GM12878 (cell line): ENCODE data around the gene ZNF777. TPM values are rescaled to one million over a fixed set of nuclear protein-coding genes. Genes with fewer than 3 reads are reported as not detected.

Source experiments
- ATAC-seq: fragments of 200-7000 bp; cut with Tn5 transposase; 3 replicates; pipeline ENCODE4 v1.9.1; 2020; ENCODE audit warnings: mild to moderate bottlenecking, moderate library complexity
- BruUV-seq: library from RNA; stranded (reverse); fragments of 400-500 nt; replicated peaks from 2 replicates; lab custom pipeline; 2021; lab: Mats Ljungman, UMichigan
- CTCF ChIA-PET: fragments of 300-600 bp; sonication (Branson Sonifier 250); formaldehyde crosslinking; extraction: SDS; loops from one replicate; lab custom pipeline; 2021; ENCODE audit warnings: inconsistent platforms; lab: Yijun Ruan, JAX
- POLR2A ChIA-PET: fragments of 350-600 bp; formaldehyde crosslinking; extraction: SDS; loops from one replicate; lab custom pipeline; 2021; ENCODE audit warnings: inconsistent platforms; lab: Charles Lee
- RAD21 ChIA-PET: fragments of 300-600 bp; sonication (Branson Sonifier 250); formaldehyde crosslinking; loops from one replicate; lab custom pipeline; 2023; ENCODE audit warnings: antibody characterized with exemption; ENCODE audit not compliant: unreplicated experiment; lab: Charles Lee
- SMC1A ChIA-PET: fragments of 300-600 bp; sonication (Branson Sonifier 250); formaldehyde crosslinking; loops from one replicate; lab custom pipeline; 2023; ENCODE audit not compliant: unreplicated experiment, uncharacterized antibody; lab: Charles Lee
- DNase-seq: peaks from one replicate; pipeline ENCODE4 v3.0.0-alpha.2; 2011; ENCODE audit warnings: low read depth, low spot score
- FAIRE-seq: peaks from 3 replicates; lab custom pipeline; 2011; peaks lifted over from hg19 to GRCh38; lab: Jason Lieb, UNC
- H2AFZ ChIP-seq: 2 replicates; pipeline ENCODE4 v1.6.0; 2011; ENCODE audit warnings: low read depth, low read length, control low read depth; ENCODE audit not compliant: control insufficient read depth
- H3K27ac ChIP-seq: 2 replicates; pipeline ENCODE4 v1.5.1; 2011; ENCODE audit warnings: control low read depth; ENCODE audit not compliant: control insufficient read depth, insufficient read depth
- H3K27me3 ChIP-seq, 2 experiments: replicated peaks in 1 of 2; 2 replicates each; pipeline versions ENCODE4 v1.6.0 to v1.6.1; 2011; ENCODE audit warnings: low read length in 1 of 2; ENCODE audit not compliant: control insufficient read depth in 2 of 2, insufficient read depth in 2 of 2
- H3K36me3 ChIP-seq, 2 experiments: 2 replicates each; pipeline ENCODE4 v1.5.1; 2011; ENCODE audit warnings: low read length in 1 of 2; ENCODE audit not compliant: control insufficient read depth in 2 of 2, insufficient read depth in 2 of 2
- H3K4me1 ChIP-seq: 2 replicates; pipeline ENCODE4 v1.6.1; 2011; ENCODE audit warnings: mild to moderate bottlenecking, low read length, moderate library complexity, mixed read lengths; ENCODE audit not compliant: control insufficient read depth, insufficient read depth
- H3K4me2 ChIP-seq: 2 replicates; pipeline ENCODE4 v1.6.0; 2011; ENCODE audit warnings: control low read depth; ENCODE audit not compliant: control insufficient read depth, insufficient read depth
- H3K4me3 ChIP-seq: fragments of 200-600 bp; sonication (generic); 2 replicates; pipeline ENCODE4 v1.5.1; 2016
- H3K79me2 ChIP-seq: 2 replicates; pipeline ENCODE4 v1.6.0; 2011; ENCODE audit warnings: low read length; ENCODE audit not compliant: control insufficient read depth, insufficient read depth
- H3K9ac ChIP-seq: 2 replicates; pipeline ENCODE4 v1.8.0; 2011; ENCODE audit warnings: low read length, control low read depth, mixed read lengths; ENCODE audit not compliant: control insufficient read depth, insufficient read depth
- H3K9me3 ChIP-seq: replicated peaks from 3 replicates; pipeline ENCODE4 v1.5.1; 2011; ENCODE audit warnings: mild to moderate bottlenecking, low read length; ENCODE audit not compliant: control insufficient read depth, insufficient read depth
- H4K20me1 ChIP-seq: 2 replicates; pipeline ENCODE4 v1.6.0; 2011; ENCODE audit not compliant: control insufficient read depth, insufficient read depth
- BACH1 ChIP-seq: fragments of 450-650 bp; IDR thresholded peaks from 2 replicates; pipeline ENCODE4 v1.6.1; 2017; ENCODE audit warnings: mild to moderate bottlenecking, borderline replicate concordance
- BHLHE40 ChIP-seq, 2 experiments: fragments of 450-650 bp in 1 of 2; IDR thresholded peaks; 2 replicates each; pipeline ENCODE4 v1.6.1; 2011 to 2017; ENCODE audit warnings: low read depth in 2 of 2, borderline replicate concordance in 1 of 2, improper control_type of control experiment in 1 of 2, low read length in 1 of 2, mild to moderate bottlenecking in 1 of 2
- BMI1 ChIP-seq: fragments of 450-650 bp; IDR thresholded peaks from 2 replicates; pipeline ENCODE4 v1.6.1; 2016; ENCODE audit warnings: mild to moderate bottlenecking, moderate library complexity, borderline replicate concordance
- EED ChIP-seq: sonication (generic); IDR thresholded peaks from 2 replicates; pipeline ENCODE4 v1.6.1; 2016; ENCODE audit warnings: antibody characterized with exemption, low read depth
- GABPA ChIP-seq: IDR thresholded peaks from 2 replicates; pipeline ENCODE4 v1.6.1; 2014; ENCODE audit warnings: antibody characterized with exemption, low read depth, mild to moderate bottlenecking, inconsistent platforms
- HDGF ChIP-seq: fragments of 450-650 bp; IDR thresholded peaks from 2 replicates; pipeline ENCODE4 v1.6.1; 2016; ENCODE audit warnings: antibody characterized with exemption
- PML ChIP-seq: IDR thresholded peaks from 2 replicates; pipeline ENCODE4 v1.6.1; 2012; ENCODE audit warnings: low read length, inconsistent platforms
- SMARCA5 ChIP-seq: fragments of 450-650 bp; IDR thresholded peaks from 2 replicates; pipeline ENCODE4 v1.6.1; 2017; ENCODE audit warnings: mild to moderate bottlenecking
- SPI1 ChIP-seq: IDR thresholded peaks from 2 replicates; pipeline ENCODE4 v1.6.1; 2011; ENCODE audit warnings: low read depth, mild to moderate bottlenecking, low read length, moderate library complexity, borderline replicate concordance; ENCODE audit not compliant: insufficient read depth
- TCF12 ChIP-seq: IDR thresholded peaks from 2 replicates; pipeline ENCODE4 v1.6.1; 2011; ENCODE audit warnings: low read depth, mild to moderate bottlenecking, low read length
- WRNIP1 ChIP-seq: IDR thresholded peaks from 2 replicates; pipeline ENCODE4 v1.6.1; 2011; ENCODE audit warnings: low read depth, low read length, improper control_type of control experiment, borderline replicate concordance
- YBX1 ChIP-seq: fragments of 450-650 bp; IDR thresholded peaks from 2 replicates; pipeline ENCODE4 v1.6.1; 2016; ENCODE audit warnings: antibody characterized with exemption
- ZNF384 ChIP-seq: IDR thresholded peaks from 2 replicates; pipeline ENCODE4 v1.6.1; 2012; ENCODE audit warnings: low read depth, mild to moderate bottlenecking, low read length, improper control_type of control experiment, borderline replicate concordance
- ZNF622 ChIP-seq: fragments of 450-650 bp; IDR thresholded peaks from 2 replicates; pipeline ENCODE4 v1.6.1; 2017; ENCODE audit warnings: mild to moderate bottlenecking, inconsistent platforms
- in situ Hi-C: fragments of 300-500 bp; cut with MboI; formaldehyde crosslinking; loops from 9 replicates; pipeline ENCODE4 v1.14.3; 2018; ENCODE audit warnings: mixed read lengths
- intact Hi-C: fragments of 100-400 bp; cut with micrococcal nuclease; formaldehyde crosslinking; loops from one replicate; pipeline ENCODE4 v1.14.2; 2022; ENCODE audit not compliant: unreplicated experiment
- polyA plus RNA-seq, 11 experiments: library from polyadenylated mRNA; depleted of rRNA in 4 of 11; unstranded in 6 of 11; stranded (reverse) in 5 of 11; fragments of >200 nt; fragmentation: Nextera tagmentation in 4 of 11; fragmentation: Illumina TruSeq in 1 of 11; extraction: Ambion mirVana in 4 of 11; extraction: Trizol in 1 of 11; gene quantifications; 1 replicate in 1 of 11; 2 replicates in 10 of 11; pipeline versions ENCODE4 v1.2.1 to v1.2.3, GENCODE V29; 2011 to 2016; ENCODE audit warnings: inconsistent platforms in 2 of 11, missing spikeins in 2 of 11, low read depth in 1 of 11
- total RNA-seq, 4 experiments: library from RNA; depleted of rRNA in 3 of 4; stranded (reverse); fragments of >200 nt in 3 of 4; fragmentation: Illumina TruSeq in 1 of 4; extraction: Trizol in 1 of 4; gene quantifications; 2 replicates each; pipeline versions ENCODE4 v1.2.1 to v1.2.3, GENCODE V29; 2013 to 2021
- TF ChIP-seq, protein P1 (sequence below): IDR thresholded peaks from 2 replicates; pipeline ENCODE4 v1.6.1; 2012; ENCODE audit warnings: low read depth, low read length, improper control_type of control experiment
- TF ChIP-seq, protein P2 (sequence below): fragments of 450-650 bp; IDR thresholded peaks from 2 replicates; pipeline ENCODE4 v1.6.1; 2017; ENCODE audit warnings: mild to moderate bottlenecking, low read depth, inconsistent platforms; ENCODE audit not compliant: poor library complexity, severe bottlenecking
- TF ChIP-seq, protein P3 (sequence below): fragments of 450-650 bp; formaldehyde crosslinking; IDR thresholded peaks from 2 replicates; pipeline ENCODE4 v1.4.0; 2022; ENCODE audit warnings: mild to moderate bottlenecking, moderate library complexity

ZNF777 gene
- total and polyA plus RNA-seq, 10 of the 15 experiments (the other 5 are each of a cell fraction or from before 2014, with no cell fraction given) = 0.03 to 16.0 (median 3.7) TPM

DNA sequence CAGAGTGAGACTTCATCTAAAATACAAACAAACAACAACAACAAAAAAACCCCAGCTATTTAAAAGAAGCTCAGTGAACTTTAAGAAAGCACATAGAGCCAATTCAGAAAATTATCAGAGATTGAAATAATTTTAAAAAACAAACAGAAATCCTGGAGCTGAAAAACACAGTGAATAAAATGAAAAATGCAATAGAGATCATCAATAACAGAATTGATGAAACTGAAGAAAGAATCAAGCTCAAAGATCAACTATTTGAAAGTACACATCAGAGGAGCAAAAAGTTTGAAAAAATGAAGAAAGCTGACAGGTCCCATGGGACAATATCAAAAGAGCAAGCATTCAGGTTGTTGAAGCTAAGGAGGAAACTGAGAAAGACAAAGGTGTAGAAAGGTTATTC, 48.9 kb upstream of the ZNF777 start:
- BruUV-seq = no TSS peak
- ChIA-PET RAD21 (no interaction called here), SMC1A (interaction anchor here (0.7 to 1.6 kb wide), 2 partner anchors 10 to 11 kb away, joined by 3 to 5 read pairs; no protein-coding TSS in a partner anchor)
- no peaks in the 10 kb centered on the region for H3K27me3 ChIP-seq
- no peaks in the 10 kb centered on the region for H3K4me1 ChIP-seq
- no peak for FAIRE-seq
- H3K36me3 ChIP-seq = no peaks in the 10 kb centered on the region; a peak in 1 of 4 replicates
- no peak for TF ChIP-seq GABPA
- TF ChIP-seq SPI1 = no peak
- no peak for TF ChIP-seq HDGF
- TF ChIP-seq, protein P1, sequence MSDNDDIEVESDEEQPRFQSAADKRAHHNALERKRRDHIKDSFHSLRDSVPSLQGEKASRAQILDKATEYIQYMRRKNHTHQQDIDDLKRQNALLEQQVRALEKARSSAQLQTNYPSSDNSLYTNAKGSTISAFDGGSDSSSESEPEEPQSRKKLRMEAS = no peak
- TF ChIP-seq TCF12 = no peak
- no peak for TF ChIP-seq SMARCA5
- TF ChIP-seq ZNF622 = no peak
- TF ChIP-seq YBX1 = no peak
- TF ChIP-seq, protein P2, sequence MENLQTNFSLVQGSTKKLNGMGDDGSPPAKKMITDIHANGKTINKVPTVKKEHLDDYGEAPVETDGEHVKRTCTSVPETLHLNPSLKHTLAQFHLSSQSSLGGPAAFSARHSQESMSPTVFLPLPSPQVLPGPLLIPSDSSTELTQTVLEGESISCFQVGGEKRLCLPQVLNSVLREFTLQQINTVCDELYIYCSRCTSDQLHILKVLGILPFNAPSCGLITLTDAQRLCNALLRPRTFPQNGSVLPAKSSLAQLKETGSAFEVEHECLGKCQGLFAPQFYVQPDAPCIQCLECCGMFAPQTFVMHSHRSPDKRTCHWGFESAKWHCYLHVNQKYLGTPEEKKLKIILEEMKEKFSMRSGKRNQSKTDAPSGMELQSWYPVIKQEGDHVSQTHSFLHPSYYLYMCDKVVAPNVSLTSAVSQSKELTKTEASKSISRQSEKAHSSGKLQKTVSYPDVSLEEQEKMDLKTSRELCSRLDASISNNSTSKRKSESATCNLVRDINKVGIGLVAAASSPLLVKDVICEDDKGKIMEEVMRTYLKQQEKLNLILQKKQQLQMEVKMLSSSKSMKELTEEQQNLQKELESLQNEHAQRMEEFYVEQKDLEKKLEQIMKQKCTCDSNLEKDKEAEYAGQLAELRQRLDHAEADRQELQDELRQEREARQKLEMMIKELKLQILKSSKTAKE = no peak
- TF ChIP-seq WRNIP1 = no peak
- no peak for TF ChIP-seq BMI1
- TF ChIP-seq BACH1 = no peak
- no peak for TF ChIP-seq PML
- TF ChIP-seq, protein P3, sequence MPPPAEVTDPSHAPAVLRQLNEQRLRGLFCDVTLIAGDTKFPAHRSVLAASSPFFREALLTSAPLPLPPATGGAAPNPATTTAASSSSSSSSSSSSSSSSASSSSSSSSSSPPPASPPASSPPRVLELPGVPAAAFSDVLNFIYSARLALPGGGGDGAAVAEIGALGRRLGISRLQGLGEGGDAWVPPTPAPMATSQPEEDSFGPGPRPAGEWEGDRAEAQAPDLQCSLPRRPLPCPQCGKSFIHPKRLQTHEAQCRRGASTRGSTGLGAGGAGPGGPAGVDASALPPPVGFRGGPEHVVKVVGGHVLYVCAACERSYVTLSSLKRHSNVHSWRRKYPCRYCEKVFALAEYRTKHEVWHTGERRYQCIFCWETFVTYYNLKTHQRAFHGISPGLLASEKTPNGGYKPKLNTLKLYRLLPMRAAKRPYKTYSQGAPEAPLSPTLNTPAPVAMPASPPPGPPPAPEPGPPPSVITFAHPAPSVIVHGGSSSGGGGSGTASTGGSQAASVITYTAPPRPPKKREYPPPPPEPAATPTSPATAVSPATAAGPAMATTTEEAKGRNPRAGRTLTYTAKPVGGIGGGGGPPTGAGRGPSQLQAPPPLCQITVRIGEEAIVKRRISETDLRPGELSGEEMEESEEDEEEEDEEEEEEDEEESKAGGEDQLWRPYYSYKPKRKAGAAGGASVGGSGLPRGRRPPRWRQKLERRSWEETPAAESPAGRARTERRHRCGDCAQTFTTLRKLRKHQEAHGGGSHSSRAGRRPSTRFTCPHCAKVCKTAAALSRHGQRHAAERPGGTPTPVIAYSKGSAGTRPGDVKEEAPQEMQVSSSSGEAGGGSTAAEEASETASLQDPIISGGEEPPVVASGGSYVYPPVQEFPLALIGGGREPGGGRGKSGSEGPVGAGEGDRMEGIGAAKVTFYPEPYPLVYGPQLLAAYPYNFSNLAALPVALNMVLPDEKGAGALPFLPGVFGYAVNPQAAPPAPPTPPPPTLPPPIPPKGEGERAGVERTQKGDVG (CRISPR knock-in tag) = no peak
- TF ChIP-seq ZNF384 = no peak
- no peak for TF ChIP-seq BHLHE40 (IDR thresholded peaks at IDR 0.05; ENCODE audit: borderline replicate concordance in 1 of 2, low read depth in 2 of 2, low read length in 1 of 2)
- no peak for TF ChIP-seq EED
- TF ChIP-seq, all 136 proteins: peak for 0
- in situ Hi-C loops (no loop called here), intact Hi-C loops (no loop called here)
- Histone ChIP-seq H3K9me3 (peaks cover 8% of the 10 kb centered on the region; the same call in 2 of the 3 replicates), H3K27ac (no peak overlapping the region), H4K20me1 (no peaks in the 10 kb centered on the region), H3K9ac (no peak overlapping the region), H3K79me2 (no peaks in the 10 kb centered on the region), H2AFZ (no peak overlapping the region), H3K4me2 (no peak overlapping the region), H3K4me3 (no peak overlapping the region)
- ATAC-seq = no peak
- ChIA-PET CTCF (no interaction called here), POLR2A (no interaction called here)
- no peak for DNase-seq
